Bronchial epithelial cell (primary cell): ENCODE data around the gene SLC9A1. TPM values are rescaled to one million over a fixed set of nuclear protein-coding genes. Genes with fewer than 3 reads are reported as not detected.

Source experiments
- DNase-seq: peaks from one replicate; pipeline ENCODE4 v3.0.0-alpha.2; 2010; ENCODE audit warnings: low read depth
- FAIRE-seq: peaks from 2 replicates; lab custom pipeline; 2011; peaks lifted over from hg19 to GRCh38; lab: Jason Lieb, UNC
- H3K27me3 ChIP-seq: 2 replicates; pipeline ENCODE4 v1.5.1; 2011; ENCODE audit warnings: low read length; ENCODE audit not compliant: control insufficient read depth, insufficient read depth
- H3K36me3 ChIP-seq: 2 replicates; pipeline ENCODE4 v1.5.1; 2011; ENCODE audit warnings: low read length; ENCODE audit not compliant: control insufficient read depth, insufficient read depth
- H3K4me3 ChIP-seq: 2 replicates; pipeline ENCODE4 v1.5.1; 2011; ENCODE audit warnings: mild to moderate bottlenecking, low read depth, low read length, control low read depth
- CTCF ChIP-seq: IDR thresholded peaks from 2 replicates; pipeline ENCODE4 v1.5.1; 2011; ENCODE audit warnings: mild to moderate bottlenecking, moderate library complexity, low read length, control low read depth, inconsistent platforms; ENCODE audit not compliant: insufficient read depth, severe bottlenecking
- total RNA-seq: library from RNA; depleted of rRNA; stranded (reverse); fragments of >200 nt; gene quantifications from 2 replicates; pipeline ENCODE4 v1.2.1, GENCODE V29; 2014

Gene SLC9A1
- total RNA-seq, 1 donor from 2014 or later, result 5.0 TPM

DNA sequence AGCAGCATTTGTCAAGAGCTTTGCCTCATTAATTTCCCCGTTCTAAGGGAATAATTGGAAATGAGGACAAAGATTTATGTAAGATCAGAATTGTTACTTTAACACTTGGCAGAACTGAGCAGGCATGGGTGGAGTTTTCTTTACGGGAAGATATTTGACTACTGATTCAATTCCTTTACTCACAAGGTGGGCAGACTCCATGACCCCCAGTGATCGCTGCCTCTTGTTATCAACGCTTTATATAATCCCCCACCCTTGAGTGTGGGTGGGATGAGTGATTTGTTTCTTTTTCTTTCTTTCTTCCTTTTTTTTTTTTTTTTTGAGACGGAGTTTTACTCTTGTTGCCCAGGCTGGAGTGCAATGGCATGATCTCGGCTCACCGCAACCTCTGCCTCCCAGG lies 77.0 kb downstream of the SLC9A1 start:
- FAIRE-seq, result no peak
- H3K27me3 ChIP-seq, result no peaks in the 10 kb centered on the region
- TF ChIP-seq CTCF, result no peak

DNA sequence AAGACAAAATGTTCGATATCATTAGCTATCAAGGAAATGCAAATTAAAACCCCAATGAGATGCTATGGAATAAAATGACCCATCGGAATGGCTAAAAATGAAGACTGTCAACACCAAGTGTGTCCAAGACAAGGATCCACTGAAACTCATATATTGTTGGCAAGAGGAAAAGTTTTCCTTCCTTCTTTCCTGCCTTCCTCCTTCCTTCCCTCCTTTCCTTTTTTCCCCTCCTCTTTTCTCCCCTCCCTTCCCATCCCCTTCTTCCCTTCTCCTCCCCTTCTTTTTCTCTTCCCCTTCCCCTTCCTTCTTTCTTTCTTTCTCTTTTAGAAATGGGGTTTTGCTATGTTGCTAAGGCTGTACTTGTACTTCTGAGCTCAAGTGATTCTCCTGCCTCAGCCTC lies 78.1 kb downstream of the SLC9A1 start:
- no peak for DNase-seq
- no peak for FAIRE-seq
- Histone ChIP-seq H3K4me3 (no peak overlapping the region), H3K36me3 (no peaks in the 10 kb centered on the region), H3K27me3 (no peaks in the 10 kb centered on the region)
- TF ChIP-seq CTCF, result no peak

More for the DNA sequence above, 77.0 kb downstream of the SLC9A1 start:
- no peaks in the 10 kb centered on the region for H3K36me3 ChIP-seq
- H3K4me3 ChIP-seq, result no peak overlapping the region
- DNase-seq, result no peak

GRCh38 chr1:27074175-27074780 lies 80.6 kb downstream of the SLC9A1 start:
- H3K27me3 ChIP-seq, result peaks cover 4% of the 10 kb centered on the region
- no peaks in the 10 kb centered on the region for H3K36me3 ChIP-seq
- no peak for TF ChIP-seq CTCF
- DNase-seq, result peak; percentile 31
- FAIRE-seq, result peak; percentile 28
- no peak overlapping the region for H3K4me3 ChIP-seq

DNA sequence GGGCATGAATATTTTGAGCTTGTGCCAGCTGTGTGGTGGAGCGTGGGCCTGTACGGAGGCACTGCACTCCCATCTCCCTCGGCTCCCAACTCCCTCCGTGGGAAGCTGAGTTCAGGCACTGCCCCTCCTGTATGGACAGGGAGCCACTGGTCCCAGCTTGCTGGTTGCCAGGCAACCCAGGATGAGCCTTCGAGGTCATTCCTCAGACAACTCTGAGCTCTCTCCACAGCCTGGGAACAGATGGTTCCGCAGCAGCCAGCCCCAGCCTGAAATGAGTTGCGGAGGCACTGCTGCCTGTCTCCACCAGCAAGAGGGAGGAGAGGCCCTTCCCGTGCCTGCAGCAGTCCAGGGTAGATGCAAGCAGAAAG lies 83.9 kb downstream of the SLC9A1 start:
- Histone ChIP-seq H3K4me3 (no peak overlapping the region), H3K27me3 (peaks cover 4% of the 10 kb centered on the region), H3K36me3 (no peaks in the 10 kb centered on the region)
- FAIRE-seq, result peak; percentile 75
- peak; percentile 52 for DNase-seq
- TF ChIP-seq CTCF, result no peak

GRCh38 chr1:27070390-27071048 lies 84.4 kb downstream of the SLC9A1 start:
- TF ChIP-seq CTCF, result no peak
- no peak for DNase-seq
- Histone ChIP-seq H3K27me3 (peaks cover 4% of the 10 kb centered on the region), H3K4me3 (no peak overlapping the region), H3K36me3 (no peaks in the 10 kb centered on the region)
- peak; percentile 66 for FAIRE-seq
